GM18499 (cell line): ENCODE results near the gene CR1.
"Not testable (repeated sequence)": the region's sequence is repeated elsewhere in the genome, so short reads cannot be mapped to it uniquely, and the experiment has no call there.

Experiments
- ATAC-seq: cut with Tn5 transposase; IDR thresholded peaks from one replicate; pipeline ENCODE4 v1.9.1; 2021; ENCODE audit warnings: moderate number of reproducible peaks; ENCODE audit not compliant: insufficient read depth, unreplicated experiment

The CR1 gene

GRCh38 chr1:207502726-207503125 lies 6.8 kb downstream of the CR1 start:
- ATAC-seq: no peak

- ATAC-seq: no peak
These were observed 8.0 kb downstream of the CR1 start for GRCh38 chr1:207503950-207504349.

GRCh38 chr1:207504438-207504837 lies 8.5 kb downstream of the CR1 start:
- ATAC-seq: no peak

GRCh38 chr1:207510444-207510843 lies 14.5 kb downstream of the CR1 start:
- ATAC-seq: no peak

- ATAC-seq: no peak
These were observed 18.9 kb downstream of the CR1 start for GRCh38 chr1:207514890-207515289.

- no peak for ATAC-seq
These were observed 20.8 kb downstream of the CR1 start for GRCh38 chr1:207516729-207517128.

GRCh38 chr1:207518608-207519236 lies 22.8 kb downstream of the CR1 start:
- ATAC-seq: no peak

GRCh38 chr1:207519505-207520399 lies 23.8 kb downstream of the CR1 start:
- ATAC-seq: no peak

- not testable (repeated sequence) for ATAC-seq
These were observed 24.7 kb downstream of the CR1 start for GRCh38 chr1:207520400-207521345.

GRCh38 chr1:207525239-207525638 lies 29.3 kb downstream of the CR1 start:
- not testable (repeated sequence) for ATAC-seq

GRCh38 chr1:207528401-207528800 lies 32.4 kb downstream of the CR1 start:
- not testable (repeated sequence) for ATAC-seq

- ATAC-seq: not testable (repeated sequence)
These were observed 40.3 kb downstream of the CR1 start for GRCh38 chr1:207536263-207536662.

- not testable (repeated sequence) for ATAC-seq
These were observed 50.9 kb downstream of the CR1 start for GRCh38 chr1:207546677-207547357.

GRCh38 chr1:207554823-207555222 lies 58.9 kb downstream of the CR1 start:
- ATAC-seq: not testable (repeated sequence)

- ATAC-seq: no peak
These were observed 69.8 kb downstream of the CR1 start for GRCh38 chr1:207565546-207566468.

GRCh38 chr1:207571926-207572325 lies 76.0 kb downstream of the CR1 start:
- not testable (repeated sequence) for ATAC-seq

- not testable (repeated sequence) for ATAC-seq
These were observed 77.1 kb downstream of the CR1 start for GRCh38 chr1:207573074-207573473.

- not testable (repeated sequence) for ATAC-seq
These were observed 79.4 kb downstream of the CR1 start for GRCh38 chr1:207575381-207575780.
